Caco-2 (cell line): ENCODE results near the gene CES1. TPM values are rescaled to one million over a fixed set of nuclear protein-coding genes. Genes with fewer than 3 reads are reported as not detected.
"Not testable (repeated sequence)": the region's sequence is repeated elsewhere in the genome, so short reads cannot be mapped to it uniquely, and the experiment has no call there.

ENCODE experiments used
- BruUV-seq: library from RNA; stranded (reverse); fragments of 400-500 nt; replicated peaks from 2 replicates; lab custom pipeline; 2021; lab: Mats Ljungman, UMichigan
- CTCF ChIA-PET: fragments of 300-600 bp; sonication (Branson Sonifier 250); formaldehyde crosslinking; loops from one replicate; lab custom pipeline; 2022; ENCODE audit warnings: antibody characterized with exemption; lab: Charles Lee
- POLR2A ChIA-PET: fragments of 300-600 bp; sonication (Branson Sonifier 250); formaldehyde crosslinking; loops from one replicate; lab custom pipeline; 2022; ENCODE audit warnings: antibody characterized with exemption; lab: Charles Lee
- DNase-seq, 2 experiments: peaks; one replicate each; pipeline versions ENCODE4 v3.0.0 to v3.0.0-alpha.2; 2020 to 2022
- H3K27me3 ChIP-seq: replicated peaks from 2 replicates; pipeline ENCODE4 v1.6.0; 2011; ENCODE audit warnings: low read length; ENCODE audit not compliant: control insufficient read depth, insufficient read depth
- H3K36me3 ChIP-seq: 2 replicates; pipeline ENCODE4 v1.5.1; 2011; ENCODE audit warnings: low read length; ENCODE audit not compliant: control insufficient read depth, insufficient read depth
- H3K4me1 ChIP-seq: fragments of 250-450 bp; sonication (Bioruptor Pico); 2 replicates; pipeline ENCODE4 v1.5.1; 2020; ENCODE audit warnings: mild to moderate bottlenecking
- H3K4me3 ChIP-seq: 2 replicates; pipeline ENCODE4 v1.5.1; 2011; ENCODE audit warnings: low read depth, mild to moderate bottlenecking, control low read depth, low read length
- H3K9me3 ChIP-seq: fragments of 250-450 bp; sonication (Bioruptor Pico); 2 replicates; pipeline ENCODE4 v1.5.1; 2020; ENCODE audit warnings: mild to moderate bottlenecking, moderate library complexity
- H3K27ac Mint-ChIP-seq: one replicate; pipeline ENCODE4 v1.8.0; 2022; ENCODE audit warnings: mixed read lengths; ENCODE audit not compliant: unreplicated experiment
- H3K27me3 Mint-ChIP-seq: one replicate; pipeline ENCODE4 v1.8.0; 2022; ENCODE audit warnings: mixed read lengths; ENCODE audit not compliant: insufficient read depth, unreplicated experiment
- H3K36me3 Mint-ChIP-seq: one replicate; pipeline ENCODE4 v1.8.0; 2022; ENCODE audit warnings: mild to moderate bottlenecking, mixed read lengths; ENCODE audit not compliant: insufficient read depth, unreplicated experiment
- H3K4me1 Mint-ChIP-seq: one replicate; pipeline ENCODE4 v1.8.0; 2022; ENCODE audit warnings: low read depth, mixed read lengths; ENCODE audit not compliant: unreplicated experiment
- H3K4me3 Mint-ChIP-seq: one replicate; pipeline ENCODE4 v1.8.0; 2022; ENCODE audit warnings: mild to moderate bottlenecking, moderate library complexity, mixed read lengths; ENCODE audit not compliant: unreplicated experiment
- H3K9me3 Mint-ChIP-seq: one replicate; pipeline ENCODE4 v1.8.0; 2022; ENCODE audit warnings: mixed read lengths; ENCODE audit not compliant: unreplicated experiment
- intact Hi-C: fragments of 100-400 bp; cut with micrococcal nuclease; formaldehyde crosslinking; loops from one replicate; pipeline ENCODE4 v1.10.0; 2022; ENCODE audit not compliant: unreplicated experiment
- total RNA-seq: library from RNA; stranded (reverse); gene quantifications from 2 replicates; pipeline ENCODE4 v1.2.3, GENCODE V29; 2022

The CES1 gene
- total RNA-seq, 1 experiment from 2014 or later = 97.4 TPM

DNA sequence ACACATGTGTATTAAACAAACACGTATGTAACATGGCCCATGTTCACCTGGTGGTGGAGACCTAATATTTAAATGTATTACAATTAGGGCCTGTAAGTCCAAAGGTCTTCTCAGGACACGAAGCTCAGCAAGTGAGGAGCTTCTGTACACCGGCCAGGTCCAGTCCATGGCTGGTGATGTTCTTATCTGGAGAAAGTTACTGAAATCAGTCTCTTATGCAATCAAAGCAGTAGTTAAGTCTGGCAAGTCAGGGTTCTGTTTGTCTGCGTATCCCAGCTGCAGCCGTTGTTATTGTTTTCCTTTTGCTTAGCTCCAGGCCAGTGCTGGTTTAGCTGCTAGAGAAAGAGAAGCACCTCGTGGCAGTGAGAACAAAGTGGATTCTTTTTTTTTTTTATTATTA lies 41.4 kb downstream of the CES1 start:
- BruUV-seq, H3K4me1 Mint-ChIP-seq, H3K27me3 Mint-ChIP-seq, H3K36me3 ChIP-seq, intact Hi-C loops, POLR2A ChIA-PET, H3K4me3 ChIP-seq, H3K36me3 Mint-ChIP-seq, DNase-seq, H3K27ac Mint-ChIP-seq, H3K9me3 Mint-ChIP-seq, H3K4me3 Mint-ChIP-seq, H3K9me3 ChIP-seq, H3K27me3 ChIP-seq, CTCF ChIA-PET, H3K4me1 ChIP-seq: not testable (repeated sequence)

DNA sequence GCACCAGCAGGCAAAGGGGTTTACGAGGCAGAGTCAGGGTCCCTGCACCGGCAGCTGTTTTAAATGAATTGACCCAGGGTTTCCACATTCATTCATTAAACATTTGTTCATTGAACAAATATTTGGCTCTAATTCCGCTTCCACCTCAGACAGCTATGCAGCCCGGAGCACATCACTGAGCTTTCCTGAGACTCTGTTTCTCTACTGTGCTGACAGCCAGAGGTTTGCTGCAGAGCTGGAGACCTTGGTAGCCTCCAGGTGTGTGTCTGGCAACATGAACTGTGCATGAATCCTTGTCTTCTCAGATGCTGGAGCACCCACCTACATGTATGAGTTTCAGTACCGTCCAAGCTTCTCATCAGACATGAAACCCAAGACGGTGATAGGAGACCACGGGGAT lies 42.7 kb downstream of the CES1 start:
- H3K4me3 Mint-ChIP-seq, H3K9me3 ChIP-seq, H3K4me3 ChIP-seq, intact Hi-C loops, BruUV-seq, POLR2A ChIA-PET, H3K9me3 Mint-ChIP-seq, H3K27me3 Mint-ChIP-seq, H3K4me1 ChIP-seq, DNase-seq, H3K36me3 Mint-ChIP-seq, H3K27ac Mint-ChIP-seq, H3K36me3 ChIP-seq, CTCF ChIA-PET, H3K4me1 Mint-ChIP-seq, H3K27me3 ChIP-seq: not testable (repeated sequence)

DNA sequence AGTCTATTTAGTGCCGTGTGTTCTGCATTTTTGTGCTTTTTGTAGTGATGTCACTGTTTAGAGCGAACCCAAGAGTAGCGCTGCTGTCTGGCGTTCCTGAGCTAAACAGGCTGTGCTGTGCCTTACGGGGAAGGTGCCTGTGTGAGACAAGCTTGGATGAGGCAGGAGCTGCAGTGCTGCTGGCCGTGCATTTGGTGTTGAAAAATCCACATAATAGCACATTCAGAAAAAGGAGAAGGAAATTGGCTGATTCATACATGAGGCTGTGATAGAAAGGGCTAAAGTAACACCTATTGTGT lies 50.2 kb downstream of the CES1 start:
- H3K27me3 Mint-ChIP-seq = peaks cover 27% of the 10 kb centered on the region
- H3K36me3 Mint-ChIP-seq, POLR2A ChIA-PET, BruUV-seq, H3K4me1 ChIP-seq, DNase-seq, CTCF ChIA-PET, H3K4me1 Mint-ChIP-seq, intact Hi-C loops, H3K36me3 ChIP-seq, H3K4me3 ChIP-seq, H3K9me3 Mint-ChIP-seq, H3K27ac Mint-ChIP-seq, H3K27me3 ChIP-seq, H3K4me3 Mint-ChIP-seq, H3K9me3 ChIP-seq: not testable (repeated sequence)

DNA sequence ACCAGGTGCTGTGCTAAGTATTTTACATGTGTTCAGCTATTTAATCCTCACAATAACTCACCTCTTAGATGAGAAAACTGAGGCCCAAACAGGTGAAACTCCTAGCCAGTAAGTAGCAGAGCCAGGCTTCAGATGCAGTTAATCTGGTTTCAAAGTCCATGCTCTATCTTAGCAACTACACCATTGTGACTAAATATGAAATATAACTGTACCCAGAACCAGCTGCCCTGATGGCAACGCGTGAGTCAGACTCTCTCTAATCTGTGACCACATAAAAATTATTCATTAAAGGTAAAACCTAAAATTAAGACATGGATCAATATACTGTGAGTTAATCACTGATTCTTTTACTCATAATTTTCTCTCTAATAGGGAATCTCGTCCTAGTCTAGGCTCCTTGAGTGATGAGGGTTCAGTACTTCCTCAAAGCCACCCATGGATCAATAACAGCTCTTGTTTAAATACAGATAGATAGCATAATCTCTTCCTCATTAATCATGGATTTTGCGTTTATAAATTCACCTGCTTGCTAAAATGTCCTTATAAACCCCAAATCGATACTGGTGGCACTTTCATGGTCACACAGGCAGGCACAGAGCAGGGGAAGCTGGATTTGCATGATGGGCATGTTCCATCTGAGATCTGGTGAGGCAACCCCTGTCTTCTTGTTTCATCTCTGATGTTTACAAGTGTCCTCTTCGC lies 50.7 kb downstream of the CES1 start:
- H3K9me3 Mint-ChIP-seq, H3K4me1 Mint-ChIP-seq, intact Hi-C loops, POLR2A ChIA-PET, H3K36me3 ChIP-seq, H3K4me3 Mint-ChIP-seq, BruUV-seq, H3K4me3 ChIP-seq, H3K27me3 ChIP-seq, H3K36me3 Mint-ChIP-seq, CTCF ChIA-PET, DNase-seq, H3K9me3 ChIP-seq, H3K4me1 ChIP-seq, H3K27ac Mint-ChIP-seq: not testable (repeated sequence)
- peaks cover 27% of the 10 kb centered on the region for H3K27me3 Mint-ChIP-seq

DNA sequence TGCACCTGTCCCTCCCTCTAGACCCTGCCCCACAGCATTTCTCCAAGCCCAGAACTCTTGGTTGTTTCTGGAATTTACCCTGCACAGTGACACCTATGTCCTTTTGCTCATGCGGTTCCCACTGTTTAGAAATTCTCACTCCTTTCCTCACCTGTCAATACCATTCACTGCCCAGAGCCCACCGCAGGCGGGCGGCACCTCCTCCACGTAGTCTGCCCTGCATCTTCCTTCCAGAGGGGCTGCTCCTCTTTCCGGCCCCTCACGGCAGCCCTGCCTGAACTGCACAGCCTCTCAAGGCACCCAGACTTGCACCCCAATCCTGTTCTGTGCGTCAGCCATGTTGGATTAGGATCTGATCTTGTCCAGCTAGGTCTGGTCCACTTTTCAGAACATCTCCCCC lies 51.4 kb downstream of the CES1 start:
- DNase-seq, H3K4me3 Mint-ChIP-seq, H3K4me3 ChIP-seq, H3K9me3 ChIP-seq, BruUV-seq, CTCF ChIA-PET, H3K36me3 Mint-ChIP-seq, H3K4me1 ChIP-seq, H3K36me3 ChIP-seq, H3K27me3 ChIP-seq, POLR2A ChIA-PET, intact Hi-C loops, H3K9me3 Mint-ChIP-seq, H3K27ac Mint-ChIP-seq, H3K4me1 Mint-ChIP-seq: not testable (repeated sequence)
- peaks cover 27% of the 10 kb centered on the region for H3K27me3 Mint-ChIP-seq

DNA sequence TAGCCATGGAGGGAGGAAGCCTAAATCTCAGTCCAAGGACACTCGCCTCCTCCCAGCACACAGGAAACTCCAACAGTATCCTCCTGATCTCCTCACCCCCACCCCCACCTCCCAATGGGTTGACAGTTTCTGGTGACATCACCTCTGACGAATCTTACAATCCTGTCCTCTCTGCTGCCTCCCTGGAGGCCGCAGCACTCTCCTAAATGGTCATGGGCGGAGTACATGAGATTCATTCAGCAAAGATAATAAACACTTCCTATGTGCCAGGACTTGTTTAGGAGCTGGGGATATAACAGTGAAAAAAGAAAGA lies 52.8 kb downstream of the CES1 start:
- H3K4me3 ChIP-seq, H3K4me1 ChIP-seq, BruUV-seq, H3K4me1 Mint-ChIP-seq, H3K27me3 ChIP-seq, DNase-seq, H3K9me3 Mint-ChIP-seq, H3K36me3 Mint-ChIP-seq, POLR2A ChIA-PET, H3K9me3 ChIP-seq, H3K4me3 Mint-ChIP-seq, H3K36me3 ChIP-seq, H3K27ac Mint-ChIP-seq, intact Hi-C loops, CTCF ChIA-PET: not testable (repeated sequence)
- H3K27me3 Mint-ChIP-seq = peaks cover 20% of the 10 kb centered on the region
